PC-3 (cell line): ENCODE results near the gene CXorf49B.
"Not testable (repeated sequence)": the region's sequence is repeated elsewhere in the genome, so short reads cannot be mapped to it uniquely, and the experiment has no call there.

Source experiments
- CTCF ChIP-seq: fragments of 300-600 bp; sonication (generic); conservative IDR thresholded peaks from 2 replicates; pipeline ENCODE4 v1.5.1; 2017; ENCODE audit warnings: antibody characterized with exemption, low read depth, mild to moderate bottlenecking, low read length
- EZH2 ChIP-seq: fragments of 300-600 bp; sonication (generic); IDR thresholded peaks from one replicate; pipeline ENCODE4 v1.6.1; 2017; ENCODE audit warnings: antibody characterized with exemption, mild to moderate bottlenecking, low read length; ENCODE audit not compliant: unreplicated experiment
- EZH2phosphoT487 ChIP-seq: fragments of 300-600 bp; sonication (generic); IDR thresholded peaks from 2 replicates; pipeline ENCODE4 v1.6.1; 2018; ENCODE audit warnings: mild to moderate bottlenecking, antibody characterized with exemption, low read length, borderline replicate concordance

GRCh38 chrX:71719195-71719594 is 44.0 kb upstream of the CXorf49B start:
- not testable (repeated sequence) for TF ChIP-seq EZH2, CTCF, EZH2phosphoT487
